NCI-H446 treated with DMSO at 0.1 percent for 48 hours (cell line): ENCODE results near the gene AMY1C.
"Not testable (repeated sequence)": the region's sequence is repeated elsewhere in the genome, so short reads cannot be mapped to it uniquely, and the experiment has no call there.

Experiments used
- DNase-seq: peaks from one replicate; lab custom pipeline; 2025; lab: John Stamatoyannopoulos, UW

Gene AMY1C

GRCh38 chr1:103749598-103749997 lies at the start of gene AMY1C:
TSS of gene AMY1C (plus strand) at chr1:103749898. CDS start at chr1:103750470, 572 bp downstream.
- not testable (repeated sequence) for DNase-seq

- not testable (repeated sequence) for DNase-seq
Measured at GRCh38 chr1:103700669-103701068, 49.0 kb upstream of the AMY1C start.

GRCh38 chr1:103701256-103701655 lies 48.4 kb upstream of the AMY1C start:
- not testable (repeated sequence) for DNase-seq

GRCh38 chr1:103707670-103708069 lies 42.0 kb upstream of the AMY1C start:
- DNase-seq, result not testable (repeated sequence)

- DNase-seq, result not testable (repeated sequence)
Measured at GRCh38 chr1:103710381-103710780, 39.3 kb upstream of the AMY1C start.

- DNase-seq, result not testable (repeated sequence)
Measured at GRCh38 chr1:103717404-103717803, 32.3 kb upstream of the AMY1C start.

GRCh38 chr1:103721473-103721872 lies 28.2 kb upstream of the AMY1C start:
- not testable (repeated sequence) for DNase-seq

- not testable (repeated sequence) for DNase-seq
Measured at GRCh38 chr1:103735334-103735733, 14.4 kb upstream of the AMY1C start.

GRCh38 chr1:103738031-103738430 lies 11.7 kb upstream of the AMY1C start:
- DNase-seq, result not testable (repeated sequence)

- DNase-seq, result not testable (repeated sequence)
Measured at GRCh38 chr1:103744449-103744848, 5.2 kb upstream of the AMY1C start.

GRCh38 chr1:103745040-103745439 lies 4.7 kb upstream of the AMY1C start:
- DNase-seq, result not testable (repeated sequence)

GRCh38 chr1:103748273-103748672 lies 1.4 kb upstream of the AMY1C start:
- DNase-seq, result not testable (repeated sequence)

GRCh38 chr1:103761896-103762295 lies 12.2 kb downstream of the AMY1C start:
- no peak for DNase-seq

GRCh38 chr1:103779932-103780331 lies 30.2 kb downstream of the AMY1C start:
- no peak for DNase-seq

- no peak for DNase-seq
Measured at GRCh38 chr1:103783944-103784377, 34.3 kb downstream of the AMY1C start.

- DNase-seq, result peak; percentile 61
Measured at GRCh38 chr1:103788377-103788776, 38.7 kb downstream of the AMY1C start.

GRCh38 chr1:103790172-103790571 lies 40.5 kb downstream of the AMY1C start:
- DNase-seq, result no peak
